Brain microvascular endothelial cell (primary cell): ENCODE measurements around the gene SASS6.

Source experiments
- DNase-seq: peaks from one replicate; pipeline ENCODE4 v3.0.0-alpha.2; 2020
- H3K27ac ChIP-seq: fragments of 250-450 bp; sonication (Bioruptor Pico); 2 replicates; pipeline ENCODE4 v1.5.1; 2020; ENCODE audit warnings: mild to moderate bottlenecking, moderate library complexity
- H3K27me3 ChIP-seq: fragments of 250-450 bp; sonication (Bioruptor Pico); replicated peaks from 2 replicates; pipeline ENCODE4 v1.5.1; 2020; ENCODE audit warnings: mild to moderate bottlenecking
- H3K36me3 ChIP-seq: fragments of 250-450 bp; sonication (Bioruptor Pico); replicated peaks from 2 replicates; pipeline ENCODE4 v1.5.1; 2020; ENCODE audit warnings: mild to moderate bottlenecking
- H3K4me3 ChIP-seq: 2 replicates; pipeline ENCODE4 v1.5.1; 2011; ENCODE audit warnings: low read depth, mild to moderate bottlenecking, control low read depth, low read length, moderate library complexity
- CTCF ChIP-seq: IDR thresholded peaks from 2 replicates; pipeline ENCODE4 v1.5.1; 2011; ENCODE audit warnings: low read depth, mild to moderate bottlenecking, moderate library complexity, low read length, control low read depth, inconsistent platforms; ENCODE audit errors: missing control alignments
- in situ Hi-C: cut with HindIII; loops from 2 replicates; pipeline ENCODE4 v1.10.0; 2017; ENCODE audit warnings: low sequenced_read_pairs, low pct_ligation_motif_present

SASS6 gene

GRCh38 chr1:100036718-100037655 lies 95.7 kb downstream of the SASS6 start:
- peak overlapping the region; percentile 88 for H3K4me3 ChIP-seq
- peak overlapping the region; percentile 87 for H3K27ac ChIP-seq
- no peaks in the 10 kb centered on the region for H3K36me3 ChIP-seq
- peak; percentile 56 for DNase-seq
- no peak for TF ChIP-seq CTCF
- H3K27me3 ChIP-seq, result no peaks in the 10 kb centered on the region
- in situ Hi-C loops, result no loop called here

- no peak for TF ChIP-seq CTCF
- no peaks in the 10 kb centered on the region for H3K36me3 ChIP-seq
- H3K27ac ChIP-seq, result no peak overlapping the region
- H3K4me3 ChIP-seq, result no peak overlapping the region
- in situ Hi-C loops, result no loop called here
- DNase-seq, result no peak
- H3K27me3 ChIP-seq, result no peaks in the 10 kb centered on the region
These were observed 97.5 kb downstream of the SASS6 start for GRCh38 chr1:100035214-100035613.

GRCh38 chr1:100034470-100034869 lies 98.3 kb downstream of the SASS6 start:
- no peaks in the 10 kb centered on the region for H3K27me3 ChIP-seq
- peak; percentile 30 for TF ChIP-seq CTCF
- H3K4me3 ChIP-seq, result no peak overlapping the region
- in situ Hi-C loops, result no loop called here
- H3K36me3 ChIP-seq, result no peaks in the 10 kb centered on the region
- no peak for DNase-seq
- H3K27ac ChIP-seq, result no peak overlapping the region
